WTC11 (cell line): ENCODE measurements around the gene INO80.

Experiments
- AFF4 ChIP-seq: sonication (generic); formaldehyde crosslinking; IDR thresholded peaks from 2 replicates; pipeline ENCODE4 v1.8.1; 2023; ENCODE audit warnings: mild to moderate bottlenecking, missing genetic modification reagents, borderline replicate concordance
- ATF2 ChIP-seq: sonication (generic); formaldehyde crosslinking; IDR thresholded peaks from 2 replicates; pipeline ENCODE4 v1.8.1; 2022; ENCODE audit warnings: low read depth, missing genetic modification reagents, borderline replicate concordance
- CTCF ChIP-seq: fragments of 200-600 bp; IDR thresholded peaks from 2 replicates; pipeline ENCODE4 v1.8.0; 2022; ENCODE audit warnings: antibody characterized with exemption
- ELF4 ChIP-seq: sonication (generic); formaldehyde crosslinking; IDR thresholded peaks from 2 replicates; pipeline ENCODE4 v1.8.1; 2022; ENCODE audit warnings: low read depth, mild to moderate bottlenecking, moderate library complexity, missing genetic modification reagents
- GABPB1 ChIP-seq: sonication (generic); formaldehyde crosslinking; IDR thresholded peaks from 2 replicates; pipeline ENCODE4 v1.8.1; 2023; ENCODE audit warnings: mild to moderate bottlenecking, missing genetic modification reagents
- NR3C1 ChIP-seq: sonication (generic); formaldehyde crosslinking; conservative IDR thresholded peaks from 2 replicates; pipeline ENCODE4 v1.8.1; 2023; ENCODE audit warnings: low read depth, mild to moderate bottlenecking, missing genetic modification reagents
- USF2 ChIP-seq: sonication (generic); formaldehyde crosslinking; IDR thresholded peaks from 2 replicates; pipeline ENCODE4 v1.8.1; 2023; ENCODE audit warnings: mild to moderate bottlenecking, missing genetic modification reagents, moderate library complexity

- TF ChIP-seq ELF4 (CRISPR knock-in tag) (no peak), USF2 (CRISPR knock-in tag) (no peak), CTCF (no peak), ATF2 (no peak), AFF4 (CRISPR knock-in tag) (no peak), GABPB1 (CRISPR knock-in tag) (no peak), NR3C1 (no peak)
Measured at GRCh38 chr15:40992825-40993224, 123.3 kb downstream of the INO80 start.
